ENCODE measurements around the gene TRIM5. TPM values are rescaled to one million over a fixed set of nuclear protein-coding genes. Genes with fewer than 3 reads are reported as not detected.

TRIM5 gene, protein sequence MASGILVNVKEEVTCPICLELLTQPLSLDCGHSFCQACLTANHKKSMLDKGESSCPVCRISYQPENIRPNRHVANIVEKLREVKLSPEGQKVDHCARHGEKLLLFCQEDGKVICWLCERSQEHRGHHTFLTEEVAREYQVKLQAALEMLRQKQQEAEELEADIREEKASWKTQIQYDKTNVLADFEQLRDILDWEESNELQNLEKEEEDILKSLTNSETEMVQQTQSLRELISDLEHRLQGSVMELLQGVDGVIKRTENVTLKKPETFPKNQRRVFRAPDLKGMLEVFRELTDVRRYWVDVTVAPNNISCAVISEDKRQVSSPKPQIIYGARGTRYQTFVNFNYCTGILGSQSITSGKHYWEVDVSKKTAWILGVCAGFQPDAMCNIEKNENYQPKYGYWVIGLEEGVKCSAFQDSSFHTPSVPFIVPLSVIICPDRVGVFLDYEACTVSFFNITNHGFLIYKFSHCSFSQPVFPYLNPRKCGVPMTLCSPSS
- 39.2 and 54.7 TPM in 2 replicates for total RNA-seq

DNA sequence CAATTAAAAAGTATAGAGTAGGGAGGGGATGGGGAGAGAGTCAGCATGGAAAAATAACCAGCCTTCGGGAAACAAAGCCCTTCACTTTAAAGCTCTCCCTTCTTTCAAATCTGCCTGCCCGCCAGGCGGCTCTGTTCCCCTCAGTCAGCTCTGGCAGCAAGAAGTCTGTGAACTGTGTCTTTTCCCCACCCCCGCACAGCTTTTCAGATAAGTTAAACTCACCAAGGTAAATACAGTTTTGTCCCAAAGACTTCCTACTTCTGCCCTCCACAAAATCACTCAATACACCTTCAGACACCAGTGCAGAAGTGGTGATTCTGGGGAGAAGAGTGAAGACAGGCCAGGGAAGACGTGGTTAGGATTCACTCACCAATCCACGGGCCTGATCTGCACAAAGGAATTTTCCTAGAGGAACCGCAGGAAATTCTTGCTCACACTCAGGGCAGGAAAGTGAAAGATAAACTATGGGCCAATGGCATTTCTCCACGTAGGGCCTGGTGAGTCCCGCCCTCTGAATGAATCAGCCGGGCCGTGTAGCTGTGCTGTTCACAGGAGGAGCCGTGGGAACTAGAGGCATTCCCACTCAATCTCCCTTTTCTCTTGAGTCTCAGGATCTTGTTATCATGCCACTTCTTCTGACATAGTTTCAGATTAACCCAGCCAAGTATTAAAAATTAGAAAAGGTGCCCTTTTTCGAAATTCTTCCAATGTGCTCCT, at the start of gene TRIM5:
TSS of gene TRIM5 (minus strand) at position 429 of the 717 bp plus-strand sequence. CDS start 4,897 bp downstream, outside the sequence.

DNA sequence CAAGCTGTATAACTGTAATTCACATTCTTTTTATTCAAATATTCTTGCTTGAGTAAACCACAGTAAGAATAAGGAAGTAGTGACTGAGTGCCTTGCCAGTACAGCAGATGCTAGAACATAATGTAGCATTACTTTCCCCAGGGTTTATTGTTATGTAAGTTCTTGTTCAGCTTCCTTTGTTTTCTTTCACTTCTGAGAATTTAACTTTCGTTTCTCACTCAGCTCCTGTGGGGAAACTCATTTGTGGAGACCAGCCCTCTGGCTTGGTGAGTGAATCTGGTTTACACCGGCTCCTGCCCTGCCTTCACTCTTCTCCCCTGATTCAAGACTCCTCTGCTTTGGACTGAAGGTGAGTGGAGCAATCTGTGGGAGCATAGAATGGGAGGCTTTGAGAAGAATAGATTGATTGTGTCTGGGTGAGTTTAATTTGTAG, 4.7 kb upstream of the TRIM5 start, which contains the start of gene TRIM22:
TSS of gene TRIM22 (plus strand) at position 240 of the 433 bp plus-strand sequence. CDS start 6,443 bp downstream, outside the sequence.

DNA sequence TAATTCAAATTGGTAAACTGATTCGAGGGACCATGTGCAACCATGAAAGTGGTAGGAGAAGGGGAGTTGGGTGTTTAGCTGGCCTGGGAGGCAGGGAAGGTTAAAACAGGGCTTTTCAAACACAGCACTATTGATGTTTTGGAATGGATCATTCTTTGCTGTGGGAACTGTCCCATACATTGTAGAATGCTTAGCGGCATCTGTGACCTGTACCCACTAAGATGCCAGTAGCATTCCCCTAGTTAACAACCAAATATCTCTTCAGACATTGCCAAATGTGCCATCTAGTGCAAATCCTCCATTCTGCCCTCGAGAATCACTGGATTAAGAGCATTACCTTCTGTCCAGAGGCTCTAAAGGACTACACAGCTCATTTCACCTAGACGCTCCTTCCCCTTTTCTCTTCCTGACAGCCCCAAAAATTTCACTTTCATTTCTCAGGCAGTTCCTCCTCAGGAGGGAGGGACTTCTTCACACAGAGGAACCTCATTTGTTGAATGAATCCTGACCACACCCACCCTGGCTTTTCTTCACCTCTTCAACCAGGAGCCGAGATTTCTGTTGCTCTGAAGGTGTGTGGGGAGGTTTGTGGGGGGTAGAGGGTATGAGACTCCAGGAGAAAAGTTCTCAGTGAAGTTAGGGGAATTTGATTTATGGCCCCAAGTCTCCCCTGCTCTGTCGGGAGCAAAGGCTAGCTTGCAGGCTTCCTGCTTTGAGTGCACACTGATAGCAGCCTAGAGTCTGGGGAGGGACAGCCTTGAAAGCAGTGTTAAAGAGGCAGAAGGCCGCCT, 60.2 kb downstream of the TRIM5 start, which contains the start of gene TRIM34:
TSS of gene TRIM34 (plus strand) at position 513 of the 791 bp plus-strand sequence. CDS start 7,331 bp downstream, outside the sequence.

Other genes with a start within 250 kb of the TRIM5 start
- not detected in 2 replicates for gene OR51I1, start 243.6 kb downstream of the TRIM5 start, total RNA-seq
- gene OR51I2, start 235.8 kb downstream of the TRIM5 start, total RNA-seq = not detected in 2 replicates
- not detected in 2 replicates for gene OR52D1, start 196.4 kb downstream of the TRIM5 start, total RNA-seq
- gene UBQLN3, start 175.1 kb downstream of the TRIM5 start, total RNA-seq = 0.14 TPM in 1 of 2 replicates, not detected in the other
- gene UBQLNL, start 168.4 kb downstream of the TRIM5 start, total RNA-seq = 0.05 and 0.30 TPM in 2 replicates
- 0.30 and 0.42 TPM in 2 replicates for gene OR52H1, start 136.5 kb downstream of the TRIM5 start, total RNA-seq
- gene OR52B6, start 104.2 kb downstream of the TRIM5 start, total RNA-seq = not detected in 2 replicates
- gene TRIM6, start 88.4 kb downstream of the TRIM5 start, total RNA-seq = 4.8 and 8.7 TPM in 2 replicates
- gene TRIM34, start 60.1 kb downstream of the TRIM5 start, total RNA-seq = 10.7 and 16.7 TPM in 2 replicates
- 134 and 153 TPM in 2 replicates for gene TRIM22, start 4.7 kb upstream of the TRIM5 start, total RNA-seq
- not detected in 2 replicates for gene OR56B1, start 51.4 kb upstream of the TRIM5 start, total RNA-seq
- gene OR52N4, start 69.2 kb upstream of the TRIM5 start, total RNA-seq = not detected in 2 replicates
- not detected in 2 replicates for gene OR52N5, start 98.3 kb upstream of the TRIM5 start, total RNA-seq
- 0.09 TPM in 1 of 2 replicates, not detected in the other for gene OR52N1, start 106.2 kb upstream of the TRIM5 start, total RNA-seq
- not detected in 2 replicates for gene OR52N2, start 123.8 kb upstream of the TRIM5 start, total RNA-seq
- gene OR52E6, start 156.8 kb upstream of the TRIM5 start, total RNA-seq = not detected in 2 replicates
- not detected in 2 replicates for gene OR52E8, start 172.6 kb upstream of the TRIM5 start, total RNA-seq
- not detected in 2 replicates for gene OR52E4, start 195.6 kb upstream of the TRIM5 start, total RNA-seq
- gene OR52E5, start 208.1 kb upstream of the TRIM5 start, total RNA-seq = not detected in 2 replicates